Activated B cell treated with CpG ODN at 0.5 μM for 24 hours (primary cell): ENCODE results near the gene EXOC1. TPM values are rescaled to one million over a fixed set of nuclear protein-coding genes. Genes with fewer than 3 reads are reported as not detected.

Experiments
- ATAC-seq: fragments of 200-7000 bp; cut with Tn5 transposase; one replicate; pipeline ENCODE4 v1.10.0; 2021; ENCODE audit warnings: low read depth, mild to moderate bottlenecking, moderate library complexity
- CTCF ChIA-PET: fragments of 350-600 bp; sonication (Branson Sonifier 250); formaldehyde crosslinking; loops from one replicate; lab custom pipeline; 2021; ENCODE audit warnings: antibody characterized with exemption; lab: Charles Lee
- POLR2A ChIA-PET: fragments of 350-600 bp; sonication (Branson Sonifier 250); formaldehyde crosslinking; loops from one replicate; lab custom pipeline; 2021; ENCODE audit warnings: antibody characterized with exemption; lab: Charles Lee
- DNase-seq: peaks from one replicate; pipeline ENCODE4 v3.0.0; 2022
- H3K27ac Mint-ChIP-seq: one replicate; pipeline ENCODE4 v1.8.0; 2020; ENCODE audit warnings: mixed read lengths
- H3K27me3 Mint-ChIP-seq: one replicate; pipeline ENCODE4 v1.8.0; 2021; ENCODE audit warnings: mixed read lengths
- H3K36me3 Mint-ChIP-seq: one replicate; pipeline ENCODE4 v1.8.0; 2021; ENCODE audit warnings: low read depth, mixed read lengths
- H3K4me1 Mint-ChIP-seq: one replicate; pipeline ENCODE4 v1.8.0; 2021; ENCODE audit warnings: mixed read lengths
- H3K4me3 Mint-ChIP-seq: one replicate; pipeline ENCODE4 v1.8.0; 2020; ENCODE audit warnings: mild to moderate bottlenecking, mixed read lengths
- H3K9me3 Mint-ChIP-seq: one replicate; pipeline ENCODE4 v1.8.0; 2020; ENCODE audit warnings: mixed read lengths
- intact Hi-C: fragments of 100-400 bp; cut with micrococcal nuclease; formaldehyde crosslinking; loops from one replicate; pipeline ENCODE4 v1.15.1; 2024
- total RNA-seq: library from RNA; stranded (reverse); gene quantifications from 2 replicates; pipeline ENCODE4 v1.2.3, GENCODE V29; 2022
- TF ChIP-seq, protein P1 (sequence below): fragments of 200-600 bp; IDR thresholded peaks from one replicate; pipeline ENCODE4 v1.8.0; 2022; ENCODE audit warnings: antibody characterized with exemption, mild to moderate bottlenecking

The EXOC1 gene
- total RNA-seq, 1 donor from 2014 or later, result 34.8 TPM

DNA sequence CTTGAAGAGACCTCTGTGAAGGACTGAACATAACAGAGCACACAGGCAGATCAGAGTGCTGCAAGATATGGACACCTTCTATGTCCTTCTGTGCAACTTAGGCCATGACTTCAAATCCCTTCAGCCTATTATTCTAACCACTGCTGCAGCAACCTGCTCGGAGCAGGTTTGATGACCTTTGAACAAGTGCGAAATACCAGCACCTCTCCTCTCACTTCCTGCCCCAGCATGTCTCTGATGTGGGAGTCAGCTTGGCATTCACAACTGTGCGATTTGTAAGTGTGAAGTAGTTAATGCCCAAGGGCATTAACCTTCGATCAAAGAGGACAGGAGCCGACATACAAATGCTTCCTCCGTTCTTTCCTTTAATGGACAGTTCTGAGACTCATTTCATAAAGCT is 1.6 kb upstream of the EXOC1 start:
- Mint-ChIP-seq H3K36me3 (peaks cover 6% of the 10 kb centered on the region), H3K4me1 (peaks cover 10% of the 10 kb centered on the region), H3K27ac (no peak overlapping the region), H3K27me3 (peaks cover 10% of the 10 kb centered on the region), H3K4me3 (no peak overlapping the region), H3K9me3 (no peaks in the 10 kb centered on the region)
- CTCF ChIA-PET, result interaction anchor here (0.7 kb wide), 1 partner anchor 15 kb away, joined by 3 read pairs; no protein-coding TSS in a partner anchor
- intact Hi-C loops, result loop anchor here (2.0 to 5.0 kb wide), 5 partner anchors 505 to 1790 kb away; partner anchors contain the start of genes CHIC2, NOA1, POLR2B and SRD5A3
- POLR2A ChIA-PET, result no interaction called here
- ATAC-seq (no peak), DNase-seq (no peak)
- TF ChIP-seq, protein P1, sequence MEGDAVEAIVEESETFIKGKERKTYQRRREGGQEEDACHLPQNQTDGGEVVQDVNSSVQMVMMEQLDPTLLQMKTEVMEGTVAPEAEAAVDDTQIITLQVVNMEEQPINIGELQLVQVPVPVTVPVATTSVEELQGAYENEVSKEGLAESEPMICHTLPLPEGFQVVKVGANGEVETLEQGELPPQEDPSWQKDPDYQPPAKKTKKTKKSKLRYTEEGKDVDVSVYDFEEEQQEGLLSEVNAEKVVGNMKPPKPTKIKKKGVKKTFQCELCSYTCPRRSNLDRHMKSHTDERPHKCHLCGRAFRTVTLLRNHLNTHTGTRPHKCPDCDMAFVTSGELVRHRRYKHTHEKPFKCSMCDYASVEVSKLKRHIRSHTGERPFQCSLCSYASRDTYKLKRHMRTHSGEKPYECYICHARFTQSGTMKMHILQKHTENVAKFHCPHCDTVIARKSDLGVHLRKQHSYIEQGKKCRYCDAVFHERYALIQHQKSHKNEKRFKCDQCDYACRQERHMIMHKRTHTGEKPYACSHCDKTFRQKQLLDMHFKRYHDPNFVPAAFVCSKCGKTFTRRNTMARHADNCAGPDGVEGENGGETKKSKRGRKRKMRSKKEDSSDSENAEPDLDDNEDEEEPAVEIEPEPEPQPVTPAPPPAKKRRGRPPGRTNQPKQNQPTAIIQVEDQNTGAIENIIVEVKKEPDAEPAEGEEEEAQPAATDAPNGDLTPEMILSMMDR, result no peak

GRCh38 chr4:55854129-55854528 is 681 bp downstream of the EXOC1 start:
- DNase-seq, result no peak
- ATAC-seq, result no peak
- CTCF ChIA-PET, result interaction anchor here (1.3 to 2.1 kb wide), 2 partner anchors 11 to 12 kb away, joined by 3 to 16 read pairs; no protein-coding TSS in a partner anchor
- POLR2A ChIA-PET, result interaction anchor here (0.6 to 2.5 kb wide), 7 partner anchors 8 to 1124 kb away, joined by 3 to 16 read pairs (median 7); partner anchors contain the start of genes CEP135, NOA1 and TMEM165
- H3K4me1 Mint-ChIP-seq, result peaks cover 15% of the 10 kb centered on the region
- H3K27me3 Mint-ChIP-seq, result peaks cover 5% of the 10 kb centered on the region
- H3K4me3 Mint-ChIP-seq, result no peak overlapping the region
- peaks cover 23% of the 10 kb centered on the region for H3K36me3 Mint-ChIP-seq
- intact Hi-C loops, result loop anchor here (5.0 kb wide), 2 partner anchors 1123 to 1792 kb away; partner anchors contain the start of genes CHIC2, NOA1 and POLR2B
- H3K9me3 Mint-ChIP-seq, result no peaks in the 10 kb centered on the region
- TF ChIP-seq, protein P1, result no peak
- H3K27ac Mint-ChIP-seq, result peak overlapping the region; percentile 85

DNA sequence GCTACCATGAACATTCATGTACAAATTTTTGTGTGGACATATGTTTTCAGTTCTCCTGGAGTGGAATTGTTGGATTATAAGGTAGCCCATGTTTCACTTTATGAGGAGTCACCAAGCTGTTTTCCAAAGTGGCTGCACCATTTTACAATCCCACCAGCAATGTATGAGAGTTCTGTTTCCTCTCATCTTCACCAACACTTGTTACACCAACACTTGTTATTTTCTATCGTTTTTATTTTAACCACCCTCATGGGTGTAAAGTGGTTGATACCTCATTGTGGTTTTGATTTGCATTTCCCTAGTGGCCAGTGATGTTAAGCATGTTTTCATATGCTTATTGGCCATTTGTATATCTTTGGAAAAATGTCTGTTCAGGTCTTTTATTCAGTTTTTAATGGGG is 4.1 kb downstream of the EXOC1 start:
- Mint-ChIP-seq H3K27ac (no peak overlapping the region), H3K4me3 (no peak overlapping the region), H3K27me3 (no peaks in the 10 kb centered on the region), H3K9me3 (no peaks in the 10 kb centered on the region), H3K4me1 (peaks cover 12% of the 10 kb centered on the region), H3K36me3 (peaks cover 46% of the 10 kb centered on the region)
- TF ChIP-seq, protein P1, result no peak
- ChIA-PET POLR2A (no interaction called here), CTCF (no interaction called here)
- no peak for ATAC-seq
- intact Hi-C loops, result no loop called here
- DNase-seq, result no peak

DNA sequence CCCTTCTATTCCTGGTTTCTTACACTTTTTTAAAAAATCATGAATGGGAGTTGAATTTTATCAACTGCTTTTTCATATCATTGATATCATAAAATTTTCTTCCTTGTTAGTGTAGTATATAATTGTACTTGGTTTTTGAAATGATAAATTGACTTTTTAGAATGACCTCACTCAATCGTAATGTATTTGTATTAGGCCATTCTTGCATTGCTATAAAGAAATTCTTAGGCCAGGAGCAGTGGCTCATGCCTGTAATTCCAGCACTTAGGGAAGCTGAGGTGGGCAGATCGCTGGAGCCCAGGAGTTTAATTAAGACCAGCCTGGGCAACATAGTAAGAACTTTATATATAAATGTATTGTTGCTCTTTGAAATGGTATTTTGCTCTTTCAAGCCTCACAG is 6.3 kb downstream of the EXOC1 start:
- Mint-ChIP-seq H3K4me3 (no peak overlapping the region), H3K27me3 (no peaks in the 10 kb centered on the region), H3K27ac (no peak overlapping the region), H3K36me3 (peaks cover 49% of the 10 kb centered on the region), H3K4me1 (peaks cover 5% of the 10 kb centered on the region), H3K9me3 (no peaks in the 10 kb centered on the region)
- intact Hi-C loops, result loop anchor here (10.0 kb wide), 1 partner anchor 445 kb away; no protein-coding TSS in a partner anchor
- TF ChIP-seq, protein P1, result no peak
- ChIA-PET POLR2A (no interaction called here), CTCF (no interaction called here)
- DNase-seq (no peak), ATAC-seq (no peak)

- peaks cover 22% of the 10 kb centered on the region for H3K4me1 Mint-ChIP-seq
- ChIA-PET POLR2A (no interaction called here), CTCF (interaction anchor here (1.0 kb wide), 2 partner anchors 11 to 83 kb away, joined by 3 read pairs; partner anchors contain the start of gene EXOC1)
- no peak overlapping the region for H3K27ac Mint-ChIP-seq
- no peak for ATAC-seq
- H3K27me3 Mint-ChIP-seq, result no peaks in the 10 kb centered on the region
- intact Hi-C loops, result loop anchor here (5.0 to 10.0 kb wide), 4 partner anchors 83 to 1542 kb away; partner anchors contain the start of genes CEP135, NOA1 and POLR2B
- no peak for DNase-seq
- TF ChIP-seq, protein P1, result no peak
- H3K36me3 Mint-ChIP-seq, result peaks cover 60% of the 10 kb centered on the region
- no peak overlapping the region for H3K4me3 Mint-ChIP-seq
- H3K9me3 Mint-ChIP-seq, result no peaks in the 10 kb centered on the region
These were observed 11.3 kb downstream of the EXOC1 start for GRCh38 chr4:55864577-55865223.
